ENCODE results near the gene FTO.
A peak's percentile ranks its signal among the peaks of the same experiment; 100 is the strongest.

Gene FTO

DNA sequence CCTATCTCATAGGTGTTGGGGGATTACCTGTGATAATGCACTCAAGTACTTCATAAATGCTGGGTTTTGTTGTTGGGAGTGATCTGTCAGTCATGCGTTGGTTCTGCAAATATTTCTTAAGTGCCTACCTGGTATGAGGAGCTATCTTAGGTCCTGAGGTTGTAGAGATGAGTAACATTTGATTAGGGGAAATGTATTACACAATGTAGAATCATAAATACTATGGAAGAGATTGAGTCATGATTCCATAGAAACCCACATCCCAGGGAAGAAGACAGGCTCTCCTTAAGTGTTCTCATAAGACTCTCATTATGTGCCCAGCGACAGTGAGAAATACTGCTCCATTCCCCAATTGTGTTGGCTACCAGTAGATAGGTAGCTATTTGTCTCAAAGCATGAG is 240.1 kb downstream of the FTO start:
- peaks cover 0 to 4% (median 0%) of the 10 kb centered on the region in 3 donors for H3K36me3 ChIP-seq
- no peak overlapping the region for H3K4me3 ChIP-seq
- TF ChIP-seq, protein P1, sequence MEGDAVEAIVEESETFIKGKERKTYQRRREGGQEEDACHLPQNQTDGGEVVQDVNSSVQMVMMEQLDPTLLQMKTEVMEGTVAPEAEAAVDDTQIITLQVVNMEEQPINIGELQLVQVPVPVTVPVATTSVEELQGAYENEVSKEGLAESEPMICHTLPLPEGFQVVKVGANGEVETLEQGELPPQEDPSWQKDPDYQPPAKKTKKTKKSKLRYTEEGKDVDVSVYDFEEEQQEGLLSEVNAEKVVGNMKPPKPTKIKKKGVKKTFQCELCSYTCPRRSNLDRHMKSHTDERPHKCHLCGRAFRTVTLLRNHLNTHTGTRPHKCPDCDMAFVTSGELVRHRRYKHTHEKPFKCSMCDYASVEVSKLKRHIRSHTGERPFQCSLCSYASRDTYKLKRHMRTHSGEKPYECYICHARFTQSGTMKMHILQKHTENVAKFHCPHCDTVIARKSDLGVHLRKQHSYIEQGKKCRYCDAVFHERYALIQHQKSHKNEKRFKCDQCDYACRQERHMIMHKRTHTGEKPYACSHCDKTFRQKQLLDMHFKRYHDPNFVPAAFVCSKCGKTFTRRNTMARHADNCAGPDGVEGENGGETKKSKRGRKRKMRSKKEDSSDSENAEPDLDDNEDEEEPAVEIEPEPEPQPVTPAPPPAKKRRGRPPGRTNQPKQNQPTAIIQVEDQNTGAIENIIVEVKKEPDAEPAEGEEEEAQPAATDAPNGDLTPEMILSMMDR (IDR thresholded peaks at IDR 0.05), result no peak
- intact Hi-C loops (cut with DNase I; ENCODE audit: low total_unique reads), result no loop called here
- peaks cover 0 to 5% (median 0%) of the 10 kb centered on the region in 4 donors for H3K4me1 ChIP-seq
- no peak for DNase-seq
- H3K27me3 ChIP-seq, result no peaks in the 10 kb centered on the region
- no peaks in the 10 kb centered on the region for H3K9me3 ChIP-seq
- no peak overlapping the region for H3K27ac ChIP-seq

DNA sequence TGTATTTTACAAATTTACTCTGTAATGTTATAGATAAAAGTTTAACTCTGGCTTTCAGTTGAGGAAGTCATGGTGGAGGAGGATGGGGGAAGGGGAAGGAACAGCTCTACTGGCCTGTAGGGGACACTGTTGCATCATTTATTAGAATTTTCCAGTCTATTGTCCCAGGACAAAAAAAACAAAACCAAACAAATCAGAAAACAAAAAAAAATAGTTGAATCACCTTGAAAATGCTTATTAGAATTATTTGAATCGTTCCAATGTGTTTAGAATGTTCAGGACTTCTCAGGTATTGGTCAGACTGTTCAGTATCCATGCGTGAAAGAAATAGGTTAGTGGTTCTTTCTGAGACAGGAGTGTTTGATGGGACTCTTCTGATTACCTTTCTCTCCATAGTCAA is 242.0 kb downstream of the FTO start:
- H3K9me3 ChIP-seq, result no peaks in the 10 kb centered on the region
- H3K4me3 ChIP-seq, result no peak overlapping the region
- H3K4me1 ChIP-seq, result peaks cover 0 to 13% (median 0%) of the 10 kb centered on the region in 4 donors
- no peak overlapping the region for H3K27ac ChIP-seq
- no peaks in the 10 kb centered on the region for H3K27me3 ChIP-seq
- DNase-seq, result no peak
- intact Hi-C loops (cut with DNase I; ENCODE audit: low total_unique reads), result no loop called here
- peaks cover 0 to 4% (median 0%) of the 10 kb centered on the region in 3 donors for H3K36me3 ChIP-seq
- TF ChIP-seq, protein P1 (IDR thresholded peaks at IDR 0.05), result peak in 1 of 2 experiments; percentile 32

DNA sequence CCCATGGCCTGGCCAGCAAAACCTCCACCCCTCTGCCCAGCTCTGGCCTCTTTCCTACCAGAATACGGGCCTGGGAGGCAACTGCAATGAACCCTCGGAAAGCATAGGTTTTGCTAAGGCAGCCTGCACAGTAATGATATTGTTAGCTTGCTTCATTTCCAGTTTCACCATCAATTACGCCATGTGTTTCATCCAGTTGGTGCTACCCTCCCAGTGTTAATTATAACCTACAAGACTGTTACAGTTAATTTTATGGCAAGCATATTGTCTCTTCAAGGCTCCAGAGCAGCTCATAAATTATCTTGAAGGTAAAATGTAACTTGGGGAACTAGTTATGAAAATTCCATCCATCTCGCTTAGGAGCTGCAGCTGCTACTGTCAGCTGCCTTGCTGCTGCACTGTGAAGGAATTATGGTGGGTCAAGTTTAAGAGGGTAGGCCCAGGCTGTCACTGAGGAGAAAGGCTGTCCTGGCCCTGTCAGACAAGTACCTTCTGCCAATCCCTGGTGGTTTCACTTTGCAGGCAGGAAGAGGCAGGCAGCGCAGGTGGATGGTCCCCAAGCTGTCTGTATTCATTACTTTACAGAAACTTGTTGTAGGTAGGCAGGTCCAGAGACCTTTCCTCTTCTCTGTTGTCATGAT is 242.9 kb downstream of the FTO start:
- H3K4me1 ChIP-seq, result peaks cover 0 to 16% (median under 1%) of the 10 kb centered on the region in 4 donors
- intact Hi-C loops (cut with DNase I; ENCODE audit: low total_unique reads), result no loop called here
- H3K36me3 ChIP-seq, result no peaks in the 10 kb centered on the region
- H3K9me3 ChIP-seq, result no peaks in the 10 kb centered on the region
- no peak overlapping the region for H3K27ac ChIP-seq
- TF ChIP-seq, protein P1 (IDR thresholded peaks at IDR 0.05), result no peak
- no peak overlapping the region for H3K4me3 ChIP-seq
- no peaks in the 10 kb centered on the region for H3K27me3 ChIP-seq
- no peak for DNase-seq

DNA sequence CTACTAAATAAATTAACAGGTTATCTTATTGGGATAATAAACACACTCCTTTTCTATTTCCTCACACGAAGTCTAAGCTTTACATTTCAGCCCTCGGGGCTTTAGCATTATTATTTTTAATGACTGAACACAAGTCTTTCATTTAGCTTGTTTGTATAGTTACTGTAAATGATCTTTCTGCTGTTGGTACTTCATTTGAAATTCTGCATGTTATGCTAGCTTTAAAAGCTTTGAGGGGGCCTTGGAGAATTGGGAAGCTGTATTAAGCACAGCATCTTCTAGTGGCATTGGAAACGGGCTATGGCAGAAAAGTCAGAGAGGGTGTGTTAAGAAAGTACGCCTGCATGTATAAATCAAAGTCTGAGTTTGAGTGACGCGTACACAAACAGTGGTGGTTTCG is 243.7 kb downstream of the FTO start:
- peaks cover 0 to 24% (median 4%) of the 10 kb centered on the region in 4 donors for H3K4me1 ChIP-seq
- TF ChIP-seq, protein P1 (IDR thresholded peaks at IDR 0.05), result no peak
- no peaks in the 10 kb centered on the region for H3K36me3 ChIP-seq
- no peak overlapping the region for H3K4me3 ChIP-seq
- no peak overlapping the region for H3K27ac ChIP-seq
- no peak for DNase-seq
- intact Hi-C loops (cut with DNase I; ENCODE audit: low total_unique reads), result no loop called here
- H3K27me3 ChIP-seq, result no peaks in the 10 kb centered on the region
- no peaks in the 10 kb centered on the region for H3K9me3 ChIP-seq

DNA sequence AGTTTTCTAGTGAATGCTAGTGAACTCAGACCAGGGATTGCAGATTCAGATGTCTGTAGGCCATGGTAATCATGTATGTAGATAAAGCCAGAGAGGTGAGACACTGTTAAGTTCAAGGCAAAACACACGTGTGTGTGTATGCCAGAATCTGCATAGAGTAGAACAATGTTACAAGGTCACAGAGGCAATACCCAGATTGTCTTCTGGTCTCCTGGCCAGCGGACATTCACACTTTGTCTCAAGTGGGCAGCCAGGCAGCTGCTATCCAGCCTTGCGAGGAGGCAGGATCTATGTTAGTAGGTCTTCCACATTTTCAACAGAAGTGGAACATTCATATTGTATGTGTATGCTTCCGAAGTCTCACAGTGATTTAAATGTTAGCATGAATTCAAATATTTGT is 244.4 kb downstream of the FTO start:
- Histone ChIP-seq H3K27ac (no peak overlapping the region), H3K27me3 (no peaks in the 10 kb centered on the region), H3K4me1 (peaks cover 0 to 30% (median 7%) of the 10 kb centered on the region in 4 donors), H3K9me3 (no peaks in the 10 kb centered on the region), H3K36me3 (no peaks in the 10 kb centered on the region), H3K4me3 (no peak overlapping the region)
- intact Hi-C loops (cut with DNase I; ENCODE audit: low total_unique reads), result no loop called here
- no peak for DNase-seq
- TF ChIP-seq, protein P1 (IDR thresholded peaks at IDR 0.05), result no peak
